GM21390 (cell line): Measurements from ENCODE around the gene TLN1.

Experiments used
- ATAC-seq: cut with Tn5 transposase; IDR thresholded peaks from one replicate; pipeline ENCODE4 v1.9.1; 2021; ENCODE audit not compliant: unreplicated experiment

TLN1 gene

DNA sequence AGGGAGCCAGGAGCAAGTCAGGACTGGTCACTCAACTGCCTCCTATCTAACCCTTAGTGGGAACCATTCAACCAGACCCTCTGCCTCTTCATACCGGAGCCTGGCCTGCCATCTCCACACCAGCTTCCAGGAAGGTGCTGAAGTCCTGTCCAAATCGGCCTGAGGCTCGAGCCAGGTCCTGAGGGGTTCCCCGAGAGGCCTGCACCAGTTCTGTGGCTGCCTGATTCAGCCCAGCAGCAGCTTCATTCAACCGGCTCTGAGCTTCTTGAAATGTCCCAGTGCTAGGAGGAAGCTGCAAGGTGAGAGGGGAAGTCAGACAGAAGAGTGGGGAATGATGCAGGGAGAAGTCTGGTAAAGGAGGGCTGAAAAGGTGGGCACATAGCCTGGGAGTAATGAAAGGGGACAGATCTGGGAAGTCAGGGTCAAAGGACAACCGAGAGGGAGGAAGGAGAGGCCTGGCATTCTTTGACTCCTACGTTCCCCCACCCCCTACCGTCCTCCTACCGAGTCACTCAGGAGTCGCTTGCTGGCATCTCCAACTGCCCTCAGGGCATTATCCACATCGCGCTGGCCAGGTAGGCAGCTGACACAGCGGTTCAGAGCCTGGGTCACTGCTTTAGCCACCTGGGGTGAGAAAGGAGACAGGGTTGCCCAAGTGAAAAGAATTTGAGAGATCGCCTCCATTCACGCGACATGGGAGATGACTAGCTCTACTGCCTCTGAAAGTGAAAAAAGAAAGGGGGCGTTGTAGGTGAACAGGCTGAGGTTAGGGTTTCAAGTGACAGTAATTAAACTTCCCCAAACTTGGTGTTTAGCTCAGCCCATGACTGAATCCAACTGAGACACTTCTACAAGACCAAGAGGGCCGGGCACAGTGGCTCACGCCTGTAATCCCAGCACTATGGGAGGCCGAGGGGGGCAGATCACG lies 20.2 kb downstream of the TLN1 start:
- no peak for ATAC-seq

GRCh38 chr9:35710818-35711500 lies 21.0 kb downstream of the TLN1 start:
- no peak for ATAC-seq

DNA sequence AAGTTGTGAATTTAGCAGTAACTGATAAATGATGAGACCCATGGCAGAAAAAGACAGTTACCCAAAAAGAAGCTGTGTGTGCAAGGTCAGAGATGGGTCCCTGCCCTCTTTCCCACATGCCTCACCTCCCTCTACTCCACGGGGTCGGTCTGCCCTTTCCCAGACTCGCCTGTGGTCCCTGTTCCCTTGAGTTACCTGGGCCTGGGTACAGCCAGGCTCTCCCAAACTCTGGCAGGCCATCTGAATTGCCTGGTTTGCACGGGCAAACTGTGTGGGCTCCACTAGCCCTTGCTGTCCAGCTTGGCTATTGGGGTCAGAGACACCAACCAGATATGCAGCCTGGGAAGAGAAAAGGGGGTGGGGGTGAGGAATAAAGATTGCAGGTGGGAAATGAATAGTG lies 23.8 kb downstream of the TLN1 start:
- no peak for ATAC-seq

- no peak for ATAC-seq
Observed at GRCh38 chr9:35706951-35707350, 25.0 kb downstream of the TLN1 start.

- no peak for ATAC-seq
Observed at GRCh38 chr9:35705836-35706430, 26.1 kb downstream of the TLN1 start.

DNA sequence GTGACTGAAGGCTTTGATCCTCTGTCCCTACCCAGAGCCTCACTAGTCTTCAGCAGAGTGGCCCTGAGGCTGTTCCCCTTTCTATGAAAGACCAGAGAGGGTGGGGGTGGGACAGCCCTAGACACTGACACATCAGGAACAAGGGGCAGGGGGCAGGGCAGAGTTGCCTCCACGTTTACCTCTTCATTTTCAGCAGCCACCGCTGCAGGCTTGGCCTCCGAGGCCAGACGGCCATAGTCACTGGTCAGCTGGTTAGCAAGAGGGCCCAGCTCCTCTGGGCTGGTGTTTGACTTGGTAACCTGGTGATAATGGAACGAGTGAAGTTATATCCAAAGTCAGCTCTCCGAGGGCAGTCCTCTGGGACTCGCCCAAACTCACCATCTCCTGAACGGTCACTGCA lies 26.6 kb downstream of the TLN1 start:
- no peak for ATAC-seq

DNA sequence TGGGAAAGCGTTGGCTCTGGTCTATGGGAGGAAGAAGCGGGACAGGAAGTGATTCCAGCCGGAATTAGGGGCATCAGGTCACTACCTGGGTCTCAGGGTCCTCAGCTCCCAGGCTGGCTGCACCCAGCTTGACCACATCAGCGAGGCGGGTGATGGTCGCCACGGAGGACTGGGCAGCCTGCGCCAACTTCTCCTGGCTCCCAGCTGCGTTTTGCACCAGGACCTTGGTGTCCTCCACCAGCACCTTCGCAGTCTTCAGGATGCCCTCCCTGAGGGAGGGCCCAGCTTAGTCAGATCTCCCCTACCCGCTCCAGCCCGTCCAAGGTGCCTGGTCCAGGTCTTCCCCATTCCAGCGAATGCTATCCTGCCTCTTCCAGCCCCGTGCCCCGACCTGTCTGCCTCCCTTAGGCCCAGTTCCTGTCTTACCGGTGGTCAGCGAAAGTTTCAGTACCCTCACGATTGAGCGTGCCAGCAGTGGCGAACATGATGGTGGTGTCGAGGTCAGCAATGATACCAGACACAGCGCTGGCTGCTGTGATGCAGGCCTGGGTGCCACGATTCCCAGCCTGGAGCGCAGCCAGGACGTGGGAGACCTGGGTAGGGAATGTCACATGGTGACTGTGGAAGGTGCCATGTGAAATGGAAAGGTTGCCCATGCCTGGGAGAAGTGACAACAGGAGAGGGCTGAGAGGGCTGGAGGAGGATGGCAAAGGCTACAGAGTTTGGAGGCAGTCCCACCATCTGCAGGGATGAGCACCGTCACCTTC lies 27.9 kb downstream of the TLN1 start:
- ATAC-seq, result no peak

GRCh38 chr9:35702696-35703095 lies 29.3 kb downstream of the TLN1 start:
- ATAC-seq, result no peak

GRCh38 chr9:35700942-35701341 lies 31.1 kb downstream of the TLN1 start:
- ATAC-seq, result no peak

GRCh38 chr9:35700031-35700430 lies 32.0 kb downstream of the TLN1 start:
- no peak for ATAC-seq

DNA sequence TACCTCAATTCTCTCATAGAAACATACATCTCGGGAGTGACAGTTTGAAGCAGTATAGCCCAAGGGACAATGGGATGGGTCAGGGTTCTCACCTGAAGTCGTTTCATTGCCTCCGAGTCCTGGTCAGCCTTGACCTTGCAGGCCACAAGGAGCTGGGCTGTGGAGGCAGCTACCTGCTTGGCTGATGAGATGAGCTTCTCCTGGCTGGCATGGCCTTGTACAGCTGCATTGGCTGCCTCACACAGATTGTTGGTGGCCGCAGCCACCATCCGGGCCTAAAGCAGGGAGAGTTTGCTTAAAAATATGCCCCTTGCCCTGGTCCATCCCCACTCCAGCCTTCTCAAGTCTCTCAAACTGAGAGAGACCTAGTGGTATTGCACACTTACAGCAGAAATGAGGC lies 33.8 kb downstream of the TLN1 start:
- no peak for ATAC-seq

DNA sequence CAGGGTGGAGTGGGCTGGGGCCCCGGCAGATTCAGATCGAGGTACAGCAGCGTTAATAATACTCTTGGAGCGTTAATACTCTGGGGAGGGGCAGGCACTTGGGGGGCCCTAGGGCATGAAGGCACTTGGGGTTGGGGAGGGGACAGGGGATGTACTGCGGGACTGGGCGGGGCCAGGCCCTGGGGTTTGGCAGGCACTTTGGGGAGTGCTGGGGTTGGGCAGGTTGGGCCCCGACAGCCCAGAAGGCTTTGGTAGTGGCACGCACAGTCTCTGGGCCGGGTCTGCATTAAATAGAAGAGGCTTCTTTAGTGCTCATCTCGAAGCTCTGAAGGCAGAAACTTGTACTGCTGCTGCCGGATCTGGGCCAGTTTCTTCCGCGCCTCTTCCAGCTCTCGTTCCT lies 34.5 kb downstream of the TLN1 start:
- ATAC-seq, result no peak

DNA sequence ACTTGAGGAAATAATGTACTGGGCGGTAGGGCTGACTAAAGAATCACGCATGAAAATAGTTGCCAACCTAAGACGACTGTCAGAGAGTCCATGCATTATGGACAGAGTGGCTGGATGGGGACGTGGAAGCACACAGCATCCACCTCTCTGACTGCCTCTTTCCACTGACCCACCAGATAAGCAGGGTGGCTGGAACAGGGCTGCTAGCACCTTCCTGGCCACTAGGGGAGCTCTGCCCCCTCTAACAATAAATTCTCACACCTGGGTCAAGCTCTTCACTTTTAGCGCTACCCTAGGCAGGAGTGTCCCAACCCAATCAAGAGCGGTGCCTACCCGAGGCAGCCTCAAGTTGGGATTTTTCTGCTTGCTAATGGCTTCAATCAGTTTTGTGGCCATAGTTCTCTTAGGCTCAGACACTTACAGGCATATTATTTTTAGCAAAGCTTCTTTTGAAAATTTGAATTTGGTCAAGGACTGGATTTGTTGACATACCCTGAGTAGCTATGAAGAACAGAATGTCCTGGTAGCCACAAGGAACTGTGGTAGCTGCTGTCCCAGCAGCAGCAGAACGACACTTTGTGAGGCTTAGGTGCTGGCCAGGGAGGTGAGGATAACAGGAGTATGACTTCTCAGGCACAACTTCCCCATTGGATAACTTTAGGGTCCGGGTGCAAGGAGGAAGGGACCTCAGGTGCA lies 35.3 kb downstream of the TLN1 start:
- ATAC-seq, result peak; percentile 84

DNA sequence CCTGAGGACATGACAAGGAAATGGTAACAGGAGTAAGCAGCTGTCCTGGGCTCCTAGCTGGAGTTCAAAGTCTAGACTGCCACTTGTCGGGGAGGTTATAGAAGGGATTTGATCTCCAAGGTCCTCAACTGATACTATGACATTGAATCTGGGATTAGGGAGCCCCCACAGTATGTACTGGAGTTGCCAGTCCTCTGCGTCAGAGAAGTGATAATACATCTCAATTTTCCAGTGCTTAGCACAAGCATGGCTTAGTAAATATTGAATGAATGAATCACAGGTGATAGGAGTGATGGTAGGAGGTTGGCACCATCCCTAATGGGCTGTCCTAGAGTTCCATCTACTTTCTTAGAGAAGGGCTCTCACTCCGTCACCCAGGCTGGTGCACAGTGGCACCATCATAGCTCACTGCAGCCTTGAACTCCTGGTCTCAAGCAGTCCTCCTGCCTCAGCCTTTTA lies 36.0 kb downstream of the TLN1 start:
- ATAC-seq, result no peak

DNA sequence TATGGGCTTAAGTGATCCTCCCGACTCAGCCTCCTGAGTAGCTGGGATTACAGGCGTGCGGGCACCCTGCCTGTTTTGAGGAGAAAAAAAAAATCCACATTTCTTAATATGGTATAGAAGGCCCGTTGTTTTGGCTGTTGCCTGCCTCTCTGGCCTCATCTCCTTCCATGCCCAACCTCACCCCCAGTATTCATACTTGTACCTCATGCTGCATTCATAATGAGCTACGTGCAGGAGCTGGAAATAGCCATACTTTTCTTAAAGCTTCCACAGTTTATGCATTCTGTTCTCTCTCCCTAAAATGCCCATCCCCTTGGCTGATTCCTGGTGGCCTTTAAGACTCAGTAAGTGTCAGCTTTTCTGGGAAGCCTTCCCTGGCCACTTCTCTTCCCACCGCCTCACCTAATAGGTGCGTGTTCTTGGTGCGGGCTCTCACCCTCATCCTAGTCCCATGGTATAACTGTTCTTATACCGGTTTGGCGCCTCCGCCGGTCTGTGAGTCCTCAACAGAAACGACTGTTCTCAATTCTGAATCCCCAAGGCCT lies 40.2 kb downstream of the TLN1 start:
- ATAC-seq, result no peak

- no peak for ATAC-seq
Observed at GRCh38 chr9:35691334-35691650, 40.7 kb downstream of the TLN1 start.

- ATAC-seq, result no peak
Observed at GRCh38 chr9:35690614-35691333, 41.2 kb downstream of the TLN1 start.

- ATAC-seq, result no peak
Observed at GRCh38 chr9:35690294-35690613, 41.7 kb downstream of the TLN1 start.

DNA sequence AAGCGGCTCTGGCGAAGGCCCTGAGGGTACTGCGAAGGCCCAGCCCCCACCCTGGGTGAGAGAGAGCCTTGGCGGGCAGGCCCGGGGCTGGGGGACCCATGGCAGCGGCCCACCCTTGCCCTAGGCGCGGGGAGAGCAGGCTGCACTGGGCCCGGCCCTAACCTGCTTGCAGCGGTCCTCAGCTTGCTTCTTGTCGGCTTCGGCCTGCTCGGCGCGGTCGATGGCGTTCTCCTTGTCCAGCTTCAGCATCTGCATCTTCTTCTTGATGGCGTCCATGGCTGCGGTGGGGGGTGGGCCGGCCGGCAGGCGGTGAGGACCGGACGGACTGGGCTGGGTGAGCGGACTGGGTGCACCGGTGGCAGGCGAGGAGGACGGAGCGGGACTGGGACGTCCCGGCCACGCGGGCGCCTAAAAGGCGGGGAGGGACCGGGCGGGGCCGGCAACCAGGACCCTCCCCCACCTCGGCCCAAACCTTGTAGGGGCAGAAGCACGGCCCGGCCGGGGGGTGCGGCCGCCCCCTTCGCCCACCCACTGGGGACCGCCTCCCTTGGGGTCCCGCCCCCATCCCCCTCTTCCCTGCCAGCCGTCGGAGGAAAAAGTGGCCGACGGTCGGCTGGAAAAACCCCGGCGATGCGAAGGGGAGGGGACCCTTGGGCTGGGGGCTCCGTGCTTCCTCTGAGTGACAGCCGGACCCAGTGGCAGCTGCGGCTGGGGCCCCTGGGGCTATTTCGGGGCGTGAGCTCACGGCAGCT lies 42.3 kb downstream of the TLN1 start, which contains the start of gene TPM2:
TPM2 (minus strand) TSS at position 384 of the 752 bp plus-strand sequence; CDS start at position 276, 108 bp downstream.
- no peak for ATAC-seq
